Activated T-cell treated with anti-CD3 and anti-CD28 coated beads, Interleukin-2, amount 50 U/mL, for 48 hours (primary cell): ENCODE measurements around the gene S100Z.
A peak's percentile ranks its signal among the peaks of the same experiment; 100 is the strongest.
"Not testable (repeated sequence)": the region's sequence is repeated elsewhere in the genome, so short reads cannot be mapped to it uniquely, and the experiment has no call there.

Experiments used
- DNase-seq, 2 experiments: peaks; one replicate each; pipeline ENCODE4 v3.0.0-alpha.2; 2020

The S100Z gene

GRCh38 chr5:76888733-76889300, 39.0 kb downstream of the S100Z start:
- no peak for DNase-seq

DNA sequence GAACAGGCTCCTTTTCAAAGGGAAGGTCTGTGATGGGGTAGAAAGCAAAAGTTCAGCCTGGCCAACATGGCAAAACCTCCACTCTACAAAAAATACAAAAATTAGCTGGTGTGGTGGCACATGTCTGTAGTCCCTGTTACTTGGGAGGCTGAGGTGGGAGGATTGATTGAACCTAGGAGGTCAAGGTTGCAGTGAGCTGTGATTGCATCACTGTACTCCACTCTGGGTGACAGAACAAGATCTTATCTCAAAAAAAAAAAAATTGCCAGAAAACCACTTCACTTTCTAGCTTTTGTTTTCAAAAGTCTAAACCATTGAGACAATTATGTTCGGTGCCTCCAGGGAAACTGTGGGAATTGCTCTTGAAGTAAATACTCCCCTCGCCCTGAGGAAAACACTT, 43.5 kb downstream of the S100Z start:
- DNase-seq, result no peak

DNA sequence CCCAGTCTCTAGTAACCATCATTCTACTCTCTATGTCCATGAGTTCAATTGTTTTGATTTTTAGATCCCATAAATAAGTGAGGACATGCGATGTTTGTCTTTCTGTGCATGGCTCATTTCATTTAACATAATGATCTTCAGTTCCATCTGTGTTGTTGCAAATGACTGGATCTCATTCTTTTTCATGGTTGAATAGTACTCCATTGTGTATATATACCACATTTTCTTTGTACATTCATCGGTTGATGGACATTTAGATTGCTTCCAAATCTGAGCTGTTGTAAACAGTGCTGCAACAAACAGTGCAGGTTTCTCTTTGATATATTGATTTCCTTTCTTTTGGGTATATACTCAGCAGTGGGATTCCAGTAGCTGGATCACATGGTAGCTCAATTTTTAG, 46.4 kb downstream of the S100Z start:
- no peak for DNase-seq

DNA sequence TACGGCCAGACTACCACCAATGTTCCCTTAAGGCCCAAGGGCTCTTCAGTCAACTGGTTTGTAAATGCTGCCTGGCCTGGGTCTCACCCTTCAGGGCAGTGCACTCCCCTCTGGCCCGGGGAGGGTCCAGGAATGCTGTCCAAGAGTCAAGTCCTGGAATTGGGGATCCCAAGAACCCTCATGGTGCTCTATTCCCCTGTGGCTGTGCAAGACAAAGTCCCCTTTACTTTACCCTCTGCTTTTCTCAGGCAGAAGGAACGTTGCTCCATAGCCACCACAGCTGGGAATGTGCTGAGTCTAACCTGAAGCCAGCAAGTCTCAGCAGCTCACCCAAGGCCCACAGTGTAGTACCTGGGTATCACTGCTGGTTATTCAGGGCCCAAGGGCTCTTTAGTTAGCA, 51.7 kb downstream of the S100Z start:
- DNase-seq, result no peak

DNA sequence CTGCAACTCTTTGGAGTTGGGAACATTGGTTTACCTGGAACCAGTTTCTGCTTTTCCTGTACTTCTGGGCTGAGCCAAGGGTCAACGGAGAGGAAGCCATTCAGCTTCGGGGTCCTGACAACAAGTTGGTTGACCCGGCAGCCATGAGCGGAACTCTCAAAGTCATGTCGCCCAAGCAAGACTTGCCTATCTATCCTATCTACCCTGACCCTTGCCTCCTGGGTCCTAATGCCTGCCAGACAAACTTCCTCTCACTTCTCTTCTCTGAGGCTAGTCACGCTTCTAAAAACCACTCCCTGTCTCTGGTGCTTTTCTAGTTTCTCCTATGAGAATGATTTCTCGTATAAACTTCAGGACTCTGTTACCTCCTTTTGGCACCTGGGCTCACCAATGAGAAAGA, 58.4 kb downstream of the S100Z start:
- DNase-seq, result no peak

- not testable (repeated sequence) for DNase-seq
Measured at GRCh38 chr5:76910344-76910933, 60.6 kb downstream of the S100Z start.

DNA sequence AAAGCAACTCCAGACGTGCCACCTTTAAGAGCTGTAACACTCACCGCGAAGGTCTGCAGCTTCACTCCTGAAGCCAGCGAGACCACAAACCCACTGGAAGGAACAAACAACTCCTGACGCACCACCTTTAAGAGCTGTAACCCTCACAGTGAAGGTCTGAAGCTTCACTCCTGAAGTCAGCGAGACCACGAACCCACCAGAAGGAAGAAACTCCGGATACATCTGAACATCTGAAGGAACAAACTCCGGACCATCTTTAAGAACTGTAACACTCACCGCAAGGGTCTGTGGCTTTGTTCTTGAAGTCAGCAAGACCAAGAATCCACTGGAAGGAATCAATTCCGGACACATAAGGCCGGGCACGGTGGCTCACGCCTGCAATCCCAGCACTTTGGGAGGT, 64.9 kb downstream of the S100Z start:
- DNase-seq, result not testable (repeated sequence)

DNA sequence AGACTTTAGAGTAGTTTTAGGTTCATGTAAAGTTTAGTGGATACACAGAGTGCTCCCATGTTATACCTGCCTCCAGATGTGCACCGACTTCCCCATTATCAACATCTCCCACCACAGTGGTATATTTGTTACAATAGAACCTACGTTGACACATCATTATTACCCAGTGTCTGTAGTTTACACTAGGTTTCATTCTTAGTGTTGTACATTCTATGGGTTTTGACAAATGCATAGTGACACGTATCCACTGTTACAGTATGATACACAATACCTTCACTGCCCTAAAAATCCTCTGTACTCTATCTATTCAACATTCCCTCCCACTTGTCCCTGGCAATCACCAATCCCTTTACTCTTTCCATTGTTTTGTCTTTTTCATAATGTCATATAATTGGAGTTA, 68.7 kb downstream of the S100Z start:
- no peak for DNase-seq

DNA sequence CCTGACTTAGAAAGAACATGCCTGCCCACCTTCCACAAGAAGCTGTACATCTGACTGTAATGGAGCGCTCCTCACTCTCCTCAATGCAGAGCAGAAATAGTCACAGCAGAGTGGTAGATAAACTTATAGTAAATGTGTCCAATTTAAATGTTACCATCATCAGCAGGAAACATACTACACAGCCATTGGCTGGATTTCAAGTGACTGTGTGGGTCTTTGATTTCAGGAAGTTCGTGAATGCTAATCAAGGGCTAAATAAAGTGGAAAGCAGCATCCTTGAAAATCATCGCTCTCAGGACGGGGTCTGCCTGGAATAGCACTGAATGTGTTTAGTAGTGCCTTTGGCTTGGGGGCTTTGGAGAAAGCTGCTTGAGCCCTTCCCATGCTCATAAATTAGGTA, 70.7 kb downstream of the S100Z start:
- DNase-seq, result no peak

- no peak for DNase-seq
Measured at GRCh38 chr5:76926329-76927105, 76.7 kb downstream of the S100Z start.

- DNase-seq, result no peak
Measured at GRCh38 chr5:76927961-76928360, 78.1 kb downstream of the S100Z start.

DNA sequence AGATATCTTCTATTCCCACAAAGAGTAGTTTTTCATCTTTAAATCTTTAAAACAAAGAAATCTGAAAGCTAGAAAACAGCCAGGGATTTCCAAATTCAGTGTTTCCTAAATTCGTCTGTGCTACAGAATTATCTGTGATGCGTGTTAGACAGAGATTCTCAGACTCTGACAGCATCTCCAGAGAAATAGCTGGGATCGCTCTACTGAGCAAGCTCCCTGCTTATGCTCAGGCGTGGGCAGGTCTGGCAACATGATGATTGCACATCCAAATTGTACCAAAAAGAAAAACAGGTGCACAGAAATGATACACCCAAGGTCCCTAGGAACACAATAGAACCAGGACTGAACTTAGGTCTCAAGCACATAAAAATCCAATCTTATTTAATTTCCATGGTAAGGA, 80.3 kb downstream of the S100Z start:
- DNase-seq, result no peak

DNA sequence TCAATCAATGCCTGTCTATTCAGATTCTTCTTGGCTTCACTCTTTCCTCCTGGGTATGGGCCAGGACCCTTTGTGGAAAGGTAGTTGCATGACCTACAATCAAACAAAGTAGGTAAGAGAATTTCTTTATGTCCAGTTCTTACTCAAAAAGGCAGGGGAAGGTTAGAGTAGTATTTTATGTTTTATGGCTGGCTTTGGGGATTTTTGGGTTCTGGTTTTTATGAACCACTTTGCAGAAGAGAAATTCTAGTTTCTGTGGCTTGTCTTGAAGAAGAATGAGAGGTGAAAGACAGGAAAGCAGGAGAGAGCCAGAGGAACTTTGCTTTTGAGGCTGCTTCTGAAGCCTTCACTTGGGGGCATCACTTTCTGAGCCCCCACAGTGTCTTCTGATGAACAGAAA, 88.4 kb downstream of the S100Z start:
- no peak for DNase-seq

- no peak for DNase-seq
Measured at GRCh38 chr5:76941000-76941399, 91.2 kb downstream of the S100Z start.

- DNase-seq, result no peak
Measured at GRCh38 chr5:76941442-76941841, 91.6 kb downstream of the S100Z start.

DNA sequence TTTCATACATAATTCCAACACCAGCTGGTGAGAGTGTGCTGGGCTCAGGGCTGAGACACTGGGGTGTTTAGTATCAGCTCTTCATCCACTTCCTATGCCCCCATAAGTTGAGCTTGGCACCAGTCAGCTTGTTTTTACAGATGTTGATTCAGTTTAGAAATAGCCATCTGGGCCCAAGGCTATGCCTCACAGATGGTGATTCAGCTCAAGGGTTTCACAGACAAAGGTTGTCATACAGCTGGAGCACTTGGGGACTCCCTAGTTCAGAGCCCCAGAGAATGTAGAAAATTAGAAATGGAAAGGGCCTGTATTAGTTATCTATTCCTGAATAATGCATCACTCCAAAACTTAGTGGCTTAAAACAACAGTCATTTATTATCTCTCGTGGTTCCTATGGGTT, 92.8 kb downstream of the S100Z start:
- DNase-seq, result no peak

GRCh38 chr5:76943006-76943405, 93.2 kb downstream of the S100Z start:
- DNase-seq, result no peak

DNA sequence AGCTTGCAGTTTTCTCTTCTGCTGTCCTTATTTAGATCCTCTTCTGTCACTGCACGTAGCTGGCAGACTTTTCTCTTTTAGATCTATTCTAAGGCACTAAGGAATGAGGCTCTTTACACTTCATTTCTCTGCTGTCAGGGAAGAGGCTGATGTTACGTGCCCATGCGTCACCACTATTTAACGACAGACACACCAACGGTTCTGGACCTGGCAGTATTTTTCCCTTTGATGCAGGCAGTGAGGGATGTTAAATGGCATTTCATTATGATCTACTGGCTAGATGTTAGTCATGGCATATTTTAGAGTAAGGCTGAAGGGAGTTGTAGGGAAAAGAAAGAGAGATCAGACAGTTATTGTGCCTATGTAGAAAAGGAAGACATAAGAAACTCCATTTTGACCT, 94.8 kb downstream of the S100Z start:
- DNase-seq, result no peak

DNA sequence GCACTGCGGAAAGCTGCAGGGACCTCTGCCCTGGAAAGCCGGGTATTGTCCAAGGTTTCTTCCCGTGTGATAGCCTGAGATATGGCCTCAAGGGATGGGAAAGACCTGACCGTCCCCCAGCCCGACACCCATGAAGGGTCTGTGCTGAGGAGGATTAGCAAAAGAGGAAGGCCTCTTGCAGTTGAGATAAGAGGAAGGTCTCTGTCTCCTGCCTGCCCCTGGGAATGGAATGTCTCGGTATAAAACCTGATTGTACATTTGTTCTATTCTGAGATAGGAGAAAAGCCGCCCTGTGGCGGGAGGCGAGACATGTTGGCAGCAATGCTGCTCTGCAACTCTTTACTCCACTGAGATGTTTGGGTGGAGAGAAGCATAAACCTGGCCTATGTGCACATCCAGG, 95.4 kb downstream of the S100Z start:
- DNase-seq, result not testable (repeated sequence)

DNA sequence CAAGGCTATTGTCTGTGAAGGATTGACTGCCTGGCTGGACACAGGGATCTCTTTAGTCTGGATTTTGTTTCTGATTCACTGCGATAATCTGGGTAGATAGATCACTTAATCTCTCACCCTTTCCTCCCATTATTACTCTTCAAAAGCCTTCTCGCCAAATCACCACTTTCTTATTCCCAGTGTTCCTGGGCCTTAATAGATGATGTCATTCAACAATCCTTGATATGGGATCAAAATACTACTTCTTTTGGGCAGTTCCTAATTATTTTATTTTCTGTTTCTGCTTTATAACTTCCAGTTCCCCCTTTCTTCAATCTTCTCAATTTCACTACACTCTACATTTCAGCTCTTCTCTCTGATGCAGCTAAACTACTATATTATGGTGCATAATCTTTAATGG, 96.3 kb downstream of the S100Z start:
- DNase-seq, result no peak

- no peak for DNase-seq
Measured at GRCh38 chr5:76947082-76947503, 97.3 kb downstream of the S100Z start.

- peak in 1 of 2 experiments; percentile 19 for DNase-seq
Measured at GRCh38 chr5:76952795-76953536, 103.2 kb downstream of the S100Z start, which contains the start of gene CRHBP. CRHBP (plus strand) TSS chr5:76953045; CDS start chr5:76953135, 90 bp downstream.

DNA sequence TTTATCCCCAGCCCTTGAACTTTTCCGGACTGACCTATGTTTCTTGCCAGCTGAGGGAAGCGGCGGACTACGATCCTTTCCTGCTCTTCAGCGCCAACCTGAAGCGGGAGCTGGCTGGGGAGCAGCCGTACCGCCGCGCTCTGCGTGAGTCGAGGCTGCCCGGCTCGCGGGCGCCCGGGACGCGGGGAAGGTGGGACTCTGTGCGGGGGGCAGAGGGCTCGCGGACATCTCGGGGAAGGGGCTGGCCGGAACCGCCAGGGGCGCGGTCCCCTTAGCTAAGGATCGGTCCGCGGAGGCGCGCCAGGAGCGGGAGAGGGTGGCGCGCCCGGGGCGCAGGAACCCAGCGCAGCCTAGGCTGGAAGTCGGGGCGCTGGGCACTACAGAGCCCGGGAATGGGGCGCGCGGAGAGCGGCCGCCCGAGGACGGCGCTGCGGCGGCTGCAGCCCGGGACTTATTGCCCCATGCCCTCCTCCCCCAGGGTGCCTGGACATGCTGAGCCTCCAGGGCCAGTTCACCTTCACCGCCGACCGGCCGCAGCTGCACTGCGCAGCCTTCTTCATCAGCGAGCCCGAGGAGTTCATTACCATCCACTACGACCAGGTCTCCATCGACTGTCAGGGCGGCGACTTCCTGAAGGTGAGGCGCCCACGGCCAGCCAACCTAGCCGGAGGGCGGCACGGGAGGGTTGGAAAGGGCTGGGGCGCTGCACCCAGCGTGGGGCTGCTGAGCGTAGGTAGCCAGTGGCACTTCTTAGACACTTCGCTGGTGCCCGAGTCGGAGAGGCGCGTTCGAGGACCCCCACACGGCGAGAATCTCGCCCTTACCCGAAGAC, 104.0 kb downstream of the S100Z start:
- DNase-seq, result peak; percentile 20 to 27
